Measurements from ENCODE around the gene APBA2. TPM values are rescaled to one million over a fixed set of nuclear protein-coding genes. Genes with fewer than 3 reads are reported as not detected.

APBA2 gene
- total and polyA plus RNA-seq, 10 of the 15 experiments (the other 5 are each of a cell fraction or from before 2014, with no cell fraction given): 0.06 to 0.26 (median 0.07) TPM; not detected in 7

GRCh38 chr15:28921336-28921735 is 35.6 kb downstream of the APBA2 start:
- ChIA-PET POLR2A (no interaction called here), CTCF (no interaction called here), RAD21 (ENCODE audit: unreplicated experiment) (no interaction called here), SMC1A (ENCODE audit: uncharacterized antibody, unreplicated experiment) (no interaction called here)
- in situ Hi-C loops (cut with MboI) (no loop called here), intact Hi-C loops (cut with micrococcal nuclease; ENCODE audit: unreplicated experiment) (no loop called here)
- H3K36me3 ChIP-seq (ENCODE audit: control insufficient read depth in 2 of 2, insufficient read depth in 2 of 2, low read length in 1 of 2): no peaks in the 10 kb centered on the region
- H3K4me1 ChIP-seq (ENCODE audit: control insufficient read depth, insufficient read depth, low read length): no peaks in the 10 kb centered on the region
- no peak overlapping the region for H3K27ac ChIP-seq (ENCODE audit: control insufficient read depth, insufficient read depth)
- H4K20me1 ChIP-seq (ENCODE audit: control insufficient read depth, insufficient read depth): no peaks in the 10 kb centered on the region
- no peak for ATAC-seq
- 42% methylated on average over 10 of the region's 10 CpGs for WGBS (ENCODE audit: insufficient coverage, insufficient replicate concordance, low lambda C conversion rate, missing lambda C conversion rate)
- DNase-seq (ENCODE audit: low read depth, low spot score): no peak
- no peak overlapping the region for H3K4me3 ChIP-seq
- no peak overlapping the region for H2AFZ ChIP-seq (ENCODE audit: control insufficient read depth, low read depth, low read length)
- FAIRE-seq: no peak
- BruUV-seq (replicated peaks): no TSS peak
- H3K27me3 ChIP-seq (replicated peaks in 1 of 2; ENCODE audit: control insufficient read depth in 2 of 2, insufficient read depth in 2 of 2, low read length in 1 of 2): no peaks in the 10 kb centered on the region; a peak in 1 of 4 replicates
- H3K79me2 ChIP-seq (ENCODE audit: control insufficient read depth, insufficient read depth, low read length): no peaks in the 10 kb centered on the region
- no peak overlapping the region for H3K9ac ChIP-seq (ENCODE audit: control insufficient read depth, insufficient read depth, low read length)
- TF ChIP-seq USF2 (IDR thresholded peaks at IDR 0.05; ENCODE audit: borderline replicate concordance, low read depth, low read length): no peak
- TF ChIP-seq NRF1 (conservative IDR thresholded peaks at IDR 0.05; ENCODE audit: low read depth, low read length): no peak
- no peak for TF ChIP-seq FOXM1 (IDR thresholded peaks at IDR 0.05; ENCODE audit: low read depth, low read length)
- no peak for TF ChIP-seq POLR2AphosphoS2 (IDR thresholded peaks at IDR 0.05; ENCODE audit: low read depth, low read length)
- no peak for TF ChIP-seq SREBF1 (IDR thresholded peaks at IDR 0.05; ENCODE audit: low read length)
- TF ChIP-seq IRF5 (IDR thresholded peaks at IDR 0.05; ENCODE audit: borderline replicate concordance): no peak
- no peak for TF ChIP-seq MXI1 (IDR thresholded peaks at IDR 0.05; ENCODE audit: low read depth, low read length)
- no peak for TF ChIP-seq TARDBP (IDR thresholded peaks at IDR 0.05; ENCODE audit: borderline replicate concordance)
- TF ChIP-seq JUNB (IDR thresholded peaks at IDR 0.05): no peak
- H3K4me2 ChIP-seq (ENCODE audit: control insufficient read depth, insufficient read depth): no peak overlapping the region
- no peaks in the 10 kb centered on the region for H3K9me3 ChIP-seq (replicated peaks; ENCODE audit: control insufficient read depth, insufficient read depth, low read length)
